DND-41 (cell line): ENCODE measurements around the gene RAB8A.

ENCODE experiments used
- CTCF ChIP-seq: IDR thresholded peaks from 2 replicates; pipeline ENCODE4 v1.5.1; 2012; ENCODE audit warnings: borderline replicate concordance, low read length, moderate library complexity, mild to moderate bottlenecking; ENCODE audit not compliant: poor library complexity, severe bottlenecking; ENCODE audit errors: extremely low read depth
- EZH2 ChIP-seq: IDR thresholded peaks from 3 replicates; pipeline ENCODE4 v1.6.1; 2012; ENCODE audit warnings: borderline replicate concordance, low read depth, mild to moderate bottlenecking, moderate library complexity, low read length, inconsistent platforms; ENCODE audit not compliant: severe bottlenecking

DNA sequence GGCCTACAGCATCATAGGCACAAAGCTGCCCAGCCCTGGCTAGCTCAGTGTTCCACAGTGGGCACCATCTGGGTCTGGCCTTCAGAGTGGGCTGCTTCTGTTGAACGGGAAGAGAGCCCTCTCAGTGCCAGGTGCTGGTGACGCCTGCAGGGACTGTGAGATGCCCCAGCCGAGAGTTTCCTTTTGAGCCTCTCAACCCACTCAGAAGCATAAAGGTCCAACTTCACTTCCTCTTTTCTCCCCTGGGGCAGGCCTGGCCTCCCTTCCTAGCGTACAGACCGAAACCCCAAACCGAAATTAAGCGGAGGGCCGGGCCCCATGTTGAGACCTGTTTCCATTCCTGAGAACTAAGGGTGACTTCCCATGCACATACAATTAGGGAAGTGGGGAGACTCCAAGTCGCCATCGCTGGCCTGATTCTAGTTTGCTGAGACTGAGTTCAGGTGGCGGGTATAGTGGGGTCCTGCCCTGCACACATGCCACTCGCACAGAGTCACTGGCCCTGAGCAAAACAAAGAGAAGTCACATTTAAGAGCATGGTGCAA is 6.9 kb downstream of the RAB8A start:
- no peak for TF ChIP-seq CTCF
- no peak for TF ChIP-seq EZH2
